ENCODE results near the gene WWOX.

The WWOX gene

DNA sequence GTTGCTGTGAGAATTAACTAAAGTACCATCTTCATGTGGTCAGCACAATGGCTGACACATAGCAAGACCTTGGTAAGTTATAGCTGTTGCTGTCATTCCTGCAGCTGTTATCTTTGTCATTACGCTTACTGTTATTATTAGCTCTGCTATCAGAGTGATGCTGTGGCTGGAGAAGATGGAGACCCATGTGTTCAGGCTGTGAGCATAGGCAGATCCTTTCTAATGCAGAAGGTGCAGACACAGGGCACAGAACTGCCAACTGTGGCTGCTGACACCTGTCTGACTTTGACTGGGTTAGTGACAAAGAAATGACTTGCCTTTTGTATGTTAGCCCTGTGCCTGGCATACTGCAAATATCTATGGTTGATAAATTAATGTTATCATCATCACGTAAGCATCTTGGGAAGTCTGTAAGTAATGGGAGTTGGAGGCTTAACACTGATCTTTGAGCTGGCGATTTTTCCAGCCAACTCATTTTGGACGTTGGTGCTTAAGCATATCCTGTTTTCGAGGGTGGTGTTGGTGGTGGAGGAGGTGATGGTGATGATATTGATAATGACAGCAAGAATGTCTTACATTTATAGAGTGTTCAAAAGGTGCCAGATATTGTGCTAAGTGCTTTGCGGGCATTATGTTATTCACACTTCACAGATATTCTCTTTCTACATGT is 695.3 kb downstream of the WWOX start:
- DNase-seq (ENCODE audit: low read depth in 3 of 3): no peak

DNA sequence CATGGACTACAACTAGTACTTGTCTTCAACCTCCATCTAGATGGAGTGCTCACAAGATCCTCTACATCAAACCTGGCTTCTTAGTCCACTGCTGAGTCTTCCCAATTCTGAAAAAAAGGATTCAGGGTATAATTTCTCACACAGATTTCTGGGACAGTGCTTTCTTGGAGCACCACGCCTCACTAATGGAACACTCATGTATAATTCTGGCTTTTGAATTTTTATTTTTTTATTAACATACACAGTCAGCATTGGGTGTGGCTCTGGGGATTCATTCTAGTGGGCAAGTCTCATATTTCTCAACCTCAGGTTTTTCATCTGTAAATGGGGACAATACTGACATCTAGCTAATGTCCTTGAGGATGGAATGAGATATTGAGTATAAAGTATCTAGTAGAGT is 696.0 kb downstream of the WWOX start:
- no peak for DNase-seq (ENCODE audit: low read depth in 3 of 3)

DNA sequence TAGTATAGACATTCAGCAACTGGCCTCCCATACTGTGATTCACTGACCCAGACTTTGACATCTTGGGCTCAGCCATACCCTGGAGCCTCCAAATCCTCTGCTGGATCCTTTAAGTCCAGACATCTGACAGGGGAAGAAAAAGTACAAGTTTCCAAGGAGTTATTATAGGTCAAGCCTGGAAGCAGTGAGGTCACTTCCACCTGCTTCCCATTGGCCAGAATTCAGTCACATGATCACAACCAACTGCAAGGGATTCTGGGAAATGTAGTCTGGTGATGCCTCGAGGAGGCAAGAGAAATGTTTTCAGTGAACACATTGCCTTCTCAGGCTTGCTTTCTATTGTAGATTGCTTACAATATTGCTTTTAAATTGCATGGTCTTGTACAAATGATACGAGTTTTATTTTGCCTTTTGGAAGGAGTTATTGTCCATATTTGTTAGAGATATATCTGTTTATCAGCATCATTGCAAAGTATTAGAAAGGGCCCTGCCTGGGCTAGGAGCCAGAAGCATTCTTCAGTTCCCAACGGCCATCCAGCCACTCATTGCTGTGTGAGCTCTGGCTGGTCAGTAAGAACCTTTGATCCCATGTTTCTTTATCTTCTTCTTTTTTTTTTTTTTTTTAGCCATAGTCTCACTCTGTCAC is 696.9 kb downstream of the WWOX start:
- DNase-seq (ENCODE audit: low read depth in 3 of 3): no peak

DNA sequence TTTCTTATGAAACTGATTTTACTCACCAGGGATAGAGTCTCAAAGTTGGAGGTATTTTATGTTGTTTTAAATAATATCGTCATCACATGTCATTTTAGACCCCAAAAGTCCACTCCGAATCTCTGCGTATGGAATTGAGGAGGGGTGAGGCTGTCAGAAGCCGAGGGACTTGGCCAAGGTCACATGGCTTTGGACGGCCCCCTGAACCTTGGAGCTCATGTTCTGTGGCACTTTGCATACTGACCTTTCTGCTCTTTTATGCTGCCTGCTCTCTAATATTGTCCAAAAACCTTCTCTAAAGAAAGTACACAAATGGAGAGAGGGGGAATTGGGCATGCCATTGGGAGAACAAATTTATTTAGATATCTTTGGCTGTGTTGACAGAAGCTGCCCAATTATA is 700.0 kb downstream of the WWOX start:
- DNase-seq (ENCODE audit: low read depth in 3 of 3): no peak

DNA sequence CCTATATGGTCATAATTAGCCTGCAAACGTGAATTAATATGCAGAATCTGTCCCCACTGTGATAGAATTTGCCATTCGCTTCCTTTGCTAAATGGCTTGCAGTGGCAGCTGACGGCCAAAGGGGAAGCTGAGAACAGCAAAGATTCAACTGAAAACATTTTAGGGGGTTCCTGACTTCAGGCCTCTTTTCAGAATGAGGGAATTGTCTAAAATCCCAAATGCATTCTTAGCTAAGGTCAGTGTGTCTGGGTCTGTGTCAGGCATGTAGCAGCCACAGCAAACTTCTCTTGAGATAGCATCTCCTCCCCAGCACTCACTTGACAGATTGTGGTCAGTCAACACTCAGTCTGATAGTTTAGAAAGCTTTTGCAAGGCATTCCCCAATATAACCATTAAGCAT is 701.1 kb downstream of the WWOX start:
- no peak for DNase-seq (ENCODE audit: low read depth in 3 of 3)

DNA sequence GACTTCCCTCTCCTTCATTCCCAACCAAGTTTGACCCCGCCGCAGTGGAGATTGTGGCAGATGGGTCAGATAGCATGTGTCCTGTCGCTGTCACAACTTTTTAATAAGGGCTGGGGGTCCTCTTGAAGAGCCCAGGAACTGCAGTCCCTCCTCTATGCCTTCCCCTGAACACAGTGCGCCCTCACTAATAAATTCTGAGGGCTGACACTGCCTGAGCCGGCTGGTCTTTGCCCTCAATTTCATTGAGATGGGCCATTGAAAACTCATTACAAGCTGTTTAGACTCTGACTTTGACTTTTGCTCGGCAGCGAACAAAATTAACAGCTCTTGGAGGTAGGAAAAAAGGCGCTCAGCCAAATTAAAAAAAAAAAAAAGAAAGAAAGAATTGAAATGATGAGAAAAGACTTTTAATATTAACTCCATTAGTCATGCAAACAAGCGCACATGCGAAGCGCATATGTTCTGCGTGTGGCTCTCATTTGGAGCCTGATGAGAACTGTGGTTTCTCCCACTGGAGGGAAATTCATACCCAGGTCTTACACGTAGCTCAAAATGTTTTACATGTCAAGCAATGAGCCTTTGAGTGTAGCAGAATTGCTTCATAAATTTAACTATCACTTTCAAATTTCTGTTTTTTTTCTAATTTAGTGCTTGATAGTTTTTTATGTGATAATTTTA is 704.7 kb downstream of the WWOX start:
- DNase-seq (ENCODE audit: low read depth in 3 of 3): no peak

DNA sequence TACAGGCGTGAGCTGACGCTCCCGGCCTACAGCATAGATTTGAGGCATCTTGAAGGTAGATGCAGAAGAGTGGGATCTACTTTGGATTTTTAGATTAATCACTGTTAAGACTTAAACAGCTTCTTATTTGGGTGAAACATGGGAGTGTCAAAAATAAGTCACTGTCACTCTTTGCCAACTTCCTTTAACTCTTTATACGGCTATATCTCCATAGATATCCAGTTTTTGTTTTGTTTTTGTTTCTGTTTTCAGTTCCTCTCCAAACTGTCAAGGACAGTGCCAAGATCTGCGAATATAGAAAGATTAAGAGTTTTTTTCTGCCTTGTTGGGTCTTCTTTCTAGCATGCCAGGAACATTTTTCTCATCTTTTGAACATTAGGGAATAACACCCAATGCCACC is 706.1 kb downstream of the WWOX start:
- DNase-seq (ENCODE audit: low read depth in 3 of 3): no peak

DNA sequence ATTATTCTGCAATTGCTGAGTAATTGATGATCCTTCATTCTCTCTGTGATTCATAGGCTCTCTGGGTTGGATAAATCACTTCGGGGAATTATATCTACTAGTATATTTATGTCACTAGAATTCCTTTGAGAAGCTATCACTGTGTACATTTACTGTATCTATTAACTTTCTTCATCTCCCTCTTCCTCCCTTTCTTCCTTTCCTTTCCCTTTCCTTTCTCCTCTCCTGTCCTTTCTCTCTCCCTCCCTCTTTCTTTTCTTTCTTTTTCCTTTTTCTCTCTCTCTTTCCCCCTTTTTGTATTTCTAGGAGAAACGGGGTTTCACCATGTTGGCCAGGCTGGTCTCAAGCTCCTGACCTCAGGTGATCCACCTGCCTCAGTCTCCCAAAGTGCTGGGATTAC is 711.8 kb downstream of the WWOX start:
- DNase-seq (ENCODE audit: low read depth in 3 of 3): no peak

DNA sequence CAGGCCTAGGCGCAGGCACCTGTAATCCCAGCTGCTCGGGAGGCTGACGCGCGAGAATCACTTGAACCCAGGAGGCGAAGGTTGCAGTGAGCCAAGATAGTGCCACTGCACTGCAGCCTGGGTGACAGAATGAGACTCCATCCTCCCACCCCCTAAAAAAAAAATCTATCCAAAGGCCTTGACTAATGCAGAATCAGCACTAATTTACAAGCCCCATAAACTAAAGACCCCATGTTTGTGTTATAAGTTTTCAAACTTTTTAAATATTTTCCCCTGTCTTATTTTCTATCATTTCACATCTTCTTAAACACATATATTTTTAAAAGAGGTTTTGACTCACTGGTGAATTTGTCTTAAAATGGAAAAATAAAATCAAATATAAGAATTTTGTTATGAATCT is 713.1 kb downstream of the WWOX start:
- DNase-seq (ENCODE audit: low read depth in 3 of 3): no peak

DNA sequence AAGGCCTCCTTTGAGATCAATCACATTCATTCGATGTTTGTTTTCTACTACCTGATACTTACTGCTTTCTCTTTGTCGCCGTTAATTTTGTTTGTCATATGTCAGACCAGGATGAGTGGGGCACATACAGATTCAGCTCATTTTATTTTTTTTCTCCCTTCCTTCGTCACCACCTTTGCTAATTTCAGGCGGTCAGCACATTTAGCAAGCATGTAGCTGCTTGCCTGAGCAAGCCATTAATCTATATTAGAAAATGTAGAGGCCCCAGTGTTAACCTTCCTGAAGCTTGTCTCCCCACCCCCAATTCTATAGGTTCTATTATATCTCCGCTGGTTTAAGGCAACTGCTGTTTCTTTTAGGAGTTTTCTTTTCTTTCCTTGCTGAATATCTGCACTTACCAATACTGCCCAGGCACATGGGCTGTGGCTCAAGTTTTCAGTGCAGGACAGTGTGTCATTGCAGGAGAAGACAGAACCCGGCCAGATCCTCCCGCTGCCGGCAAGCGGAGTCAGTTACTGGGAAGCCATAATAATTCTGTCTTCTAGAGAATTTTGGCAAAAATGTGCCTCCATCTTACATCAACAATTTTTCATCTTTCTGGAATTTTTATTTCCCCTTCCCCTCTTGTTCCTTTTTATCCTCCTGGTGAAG is 714.3 kb downstream of the WWOX start:
- DNase-seq (ENCODE audit: low read depth in 3 of 3): no peak

DNA sequence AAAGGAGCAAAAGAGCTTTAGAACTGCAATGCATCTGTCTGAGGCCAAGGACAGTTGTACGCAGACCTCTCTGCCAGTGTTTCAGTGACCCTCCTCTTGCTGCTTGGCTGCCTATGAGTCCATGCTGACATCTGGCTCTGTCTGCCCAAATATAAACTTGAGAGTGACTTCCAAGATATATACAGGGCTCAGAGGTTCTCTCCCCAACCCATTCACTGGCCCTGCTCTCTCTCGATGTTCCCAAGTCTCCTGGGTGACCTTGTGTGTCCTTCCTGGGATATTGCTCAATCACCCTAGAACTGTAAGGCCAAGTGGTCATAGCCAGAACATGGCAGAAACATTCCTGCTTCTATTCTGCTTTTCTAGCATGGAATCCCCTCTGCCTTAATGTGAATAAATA is 716.3 kb downstream of the WWOX start:
- DNase-seq (ENCODE audit: low read depth in 3 of 3): no peak

DNA sequence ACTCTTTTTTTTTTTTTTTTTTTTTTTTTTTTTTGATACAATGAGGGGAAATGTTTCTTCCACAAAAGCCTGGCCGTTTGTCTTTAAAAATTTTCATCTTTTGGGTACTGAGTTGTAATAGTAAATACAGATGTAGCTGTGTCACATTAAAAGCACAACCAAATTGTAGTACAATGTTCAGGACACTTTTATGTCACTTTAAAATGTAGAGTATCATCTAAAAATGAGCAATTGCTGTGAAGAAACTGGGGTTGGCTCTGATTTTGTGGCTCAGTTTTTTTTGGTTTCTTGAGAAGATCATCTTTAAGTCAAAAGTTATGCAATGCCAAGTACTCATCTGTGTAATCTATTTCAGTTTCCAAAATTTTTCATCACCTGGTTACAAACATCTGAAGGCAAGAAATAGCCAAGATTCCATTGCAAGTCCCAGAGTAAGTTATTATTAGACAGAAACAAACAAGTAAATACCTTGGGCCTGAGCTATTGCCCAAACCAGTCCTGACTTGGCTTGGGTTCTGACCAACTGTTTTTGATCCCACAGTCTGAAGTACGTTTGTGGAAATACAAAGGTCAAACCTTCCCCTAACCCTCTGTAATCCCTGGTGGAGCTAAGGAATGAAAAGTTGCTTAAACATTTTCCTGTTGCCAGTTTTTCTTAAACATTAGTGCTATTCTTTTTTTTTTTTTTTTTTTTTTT is 717.2 kb downstream of the WWOX start:
- DNase-seq (ENCODE audit: low read depth in 3 of 3): no peak

DNA sequence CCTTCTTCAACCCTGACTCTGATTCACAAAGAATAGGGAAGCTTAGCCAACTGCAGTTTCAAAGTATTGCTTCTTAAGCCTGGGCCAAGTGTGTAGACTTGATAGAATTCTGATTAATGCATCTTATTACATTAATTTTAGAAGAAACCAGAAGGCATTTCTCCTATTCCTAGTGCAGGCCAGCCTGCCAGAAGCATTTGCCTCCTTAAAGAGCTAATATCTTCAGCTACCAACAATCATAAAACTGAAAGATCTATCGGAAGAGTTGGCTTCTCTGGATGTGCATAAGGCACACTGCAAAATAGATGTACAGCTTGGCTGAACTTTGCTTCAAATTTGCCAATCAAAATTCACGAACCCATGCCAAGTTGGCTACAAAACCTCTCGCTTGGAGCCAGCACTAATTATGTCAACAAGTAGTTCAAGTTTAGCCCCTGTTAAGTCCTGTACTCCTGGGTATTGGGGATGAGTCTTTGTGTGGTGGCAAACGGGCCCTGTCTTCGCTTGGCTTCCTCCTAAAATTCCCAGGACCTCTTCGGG is 717.8 kb downstream of the WWOX start:
- DNase-seq (ENCODE audit: low read depth in 3 of 3): no peak

DNA sequence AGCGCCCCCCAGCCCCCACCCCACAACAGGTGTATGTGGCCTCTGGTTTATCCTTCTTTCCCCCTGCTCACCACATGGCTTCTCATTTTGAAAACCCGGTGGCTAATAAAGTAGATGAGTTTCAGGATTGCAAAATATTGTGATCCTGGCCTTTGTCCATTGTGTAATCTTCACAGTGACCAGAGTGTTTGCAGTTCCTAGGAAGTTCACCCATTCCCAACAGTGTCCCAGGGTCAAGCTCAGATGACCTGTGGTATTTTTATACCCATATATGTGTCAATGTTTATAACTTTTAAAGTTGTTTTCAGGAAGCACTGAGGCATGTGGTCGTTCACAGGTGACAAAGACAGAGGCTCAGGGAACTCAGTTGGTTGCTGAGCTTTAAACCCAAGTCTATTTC is 721.9 kb downstream of the WWOX start:
- DNase-seq (ENCODE audit: low read depth in 3 of 3): no peak

DNA sequence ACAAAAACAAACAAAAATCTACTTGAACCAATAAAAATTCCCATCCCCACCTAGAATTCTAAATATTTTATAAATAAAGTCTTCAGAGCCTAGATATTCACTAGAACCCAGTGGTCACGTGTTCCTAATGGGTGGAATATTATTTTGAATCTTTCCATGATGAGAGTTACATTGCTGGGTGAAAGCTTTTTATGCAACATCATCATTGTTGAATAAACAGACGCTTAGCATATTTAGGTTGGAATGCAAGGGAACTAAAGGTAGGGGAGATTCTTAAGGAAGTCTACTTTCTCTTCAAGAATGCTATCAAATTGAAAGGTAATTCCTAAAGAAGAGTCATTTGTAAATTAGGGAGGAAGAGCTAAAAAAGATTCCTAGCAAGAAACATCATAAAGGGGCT is 723.1 kb downstream of the WWOX start:
- DNase-seq (ENCODE audit: low read depth in 3 of 3): no peak

DNA sequence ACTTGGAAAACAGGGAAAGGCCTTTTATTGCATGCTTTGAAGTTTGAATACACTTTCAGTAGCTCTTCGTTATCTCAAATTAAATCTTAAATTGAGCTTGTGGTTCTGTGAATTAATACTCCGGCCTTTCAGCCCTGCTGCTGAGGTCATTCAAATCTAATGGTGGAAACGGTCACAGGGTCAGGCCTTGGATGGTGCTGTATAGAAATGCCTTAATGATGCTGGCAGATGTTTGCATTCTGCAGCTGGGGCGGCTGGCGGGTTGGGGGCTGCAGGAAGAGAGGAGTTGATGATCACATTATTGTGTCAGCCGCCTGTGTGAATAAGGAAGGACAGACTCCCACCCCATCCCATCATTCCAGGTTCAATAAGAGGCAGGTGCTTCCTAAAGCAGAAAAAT is 723.6 kb downstream of the WWOX start:
- DNase-seq (ENCODE audit: low read depth in 3 of 3): no peak

DNA sequence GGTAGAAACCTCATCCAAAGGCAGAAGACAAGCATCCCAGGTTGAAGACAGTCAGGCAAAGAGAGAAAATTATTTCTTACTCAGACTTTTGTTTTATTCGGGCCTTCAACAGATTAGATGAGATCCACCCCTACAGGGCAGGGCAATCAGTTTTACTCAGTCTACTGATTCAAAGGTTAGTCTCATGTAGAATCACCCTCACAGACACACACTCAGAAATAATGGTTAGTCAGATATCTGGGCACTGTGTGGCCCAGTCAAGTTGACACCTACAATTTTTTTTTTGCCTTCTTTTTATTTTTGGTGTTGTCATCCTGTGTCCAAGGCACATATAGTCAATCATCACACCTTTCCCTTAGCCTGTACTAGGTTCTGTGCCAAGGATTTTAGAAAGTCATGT is 729.8 kb downstream of the WWOX start:
- DNase-seq (ENCODE audit: low read depth in 3 of 3): no peak

DNA sequence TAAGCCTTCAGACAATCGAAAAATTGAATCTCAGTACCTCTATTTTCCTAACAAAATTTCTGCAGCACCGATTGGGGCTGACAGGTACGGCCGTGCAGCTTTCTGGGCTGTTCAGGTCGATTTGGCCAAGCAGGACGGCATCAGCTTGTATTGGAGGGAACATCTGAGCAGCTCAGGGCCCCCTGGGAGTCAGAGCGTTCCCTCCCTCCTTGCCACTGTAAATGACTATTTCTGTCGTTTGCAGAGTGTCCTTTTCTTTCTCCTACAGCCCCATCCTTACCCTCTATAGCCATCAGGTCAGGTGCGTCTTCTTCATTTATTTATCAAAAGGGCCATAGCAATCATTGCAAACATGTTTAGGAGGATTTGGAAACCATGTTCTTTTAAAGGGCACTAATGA is 731.1 kb downstream of the WWOX start:
- no peak for DNase-seq (ENCODE audit: low read depth in 3 of 3)

DNA sequence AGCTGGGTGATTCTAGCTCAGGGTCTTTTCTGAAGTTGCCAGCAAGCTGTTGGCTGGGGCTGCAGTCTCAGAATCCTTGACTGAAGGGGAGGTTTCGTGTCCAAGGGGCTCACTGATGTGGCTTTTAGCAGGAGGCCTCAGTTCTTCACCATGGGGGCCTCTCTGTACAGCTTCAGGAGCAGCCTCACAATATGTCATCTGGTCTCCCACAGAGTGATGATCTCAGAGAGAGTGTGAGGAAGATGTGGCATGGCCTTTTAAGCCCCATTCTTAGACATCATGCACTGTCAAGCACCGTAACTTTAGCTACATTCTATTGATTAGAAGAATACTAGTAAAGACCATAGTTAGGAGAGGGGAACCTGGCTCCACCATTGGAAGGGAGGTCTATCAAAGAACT is 732.6 kb downstream of the WWOX start:
- DNase-seq (ENCODE audit: low read depth in 3 of 3): no peak

DNA sequence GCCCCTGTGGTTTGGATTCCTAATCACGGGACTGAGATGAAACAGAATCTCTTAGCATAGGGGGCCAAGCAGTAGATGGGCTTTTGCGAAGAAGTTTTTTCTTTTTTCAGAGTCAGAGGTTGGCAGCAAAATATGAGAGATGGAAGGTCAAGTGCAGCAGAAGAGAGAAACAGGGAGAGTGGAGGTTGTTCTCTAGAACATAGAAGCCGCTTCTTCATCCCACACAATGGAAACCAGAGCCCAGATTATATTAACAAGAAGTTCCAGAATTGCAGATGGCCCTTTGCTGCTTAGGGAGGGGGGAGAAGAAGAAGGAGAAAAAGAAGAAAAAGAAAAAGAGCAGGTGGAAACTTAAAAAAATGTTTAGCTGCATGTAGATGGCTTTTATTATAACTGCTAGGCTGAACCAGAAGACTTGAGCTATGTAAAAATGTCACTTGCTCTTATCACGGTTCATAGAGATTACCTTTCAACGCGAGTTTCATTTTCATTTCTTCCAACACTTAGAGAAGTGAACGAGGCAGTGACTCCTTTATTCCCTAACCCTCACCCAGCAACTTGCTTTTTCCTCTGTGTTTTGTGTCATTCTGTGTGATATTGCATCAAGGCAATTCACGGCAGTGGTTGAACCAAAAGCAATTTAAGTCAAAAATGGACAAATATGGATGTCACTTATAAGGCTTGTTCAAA is 737.5 kb downstream of the WWOX start:
- DNase-seq (ENCODE audit: low read depth in 3 of 3): no peak

DNA sequence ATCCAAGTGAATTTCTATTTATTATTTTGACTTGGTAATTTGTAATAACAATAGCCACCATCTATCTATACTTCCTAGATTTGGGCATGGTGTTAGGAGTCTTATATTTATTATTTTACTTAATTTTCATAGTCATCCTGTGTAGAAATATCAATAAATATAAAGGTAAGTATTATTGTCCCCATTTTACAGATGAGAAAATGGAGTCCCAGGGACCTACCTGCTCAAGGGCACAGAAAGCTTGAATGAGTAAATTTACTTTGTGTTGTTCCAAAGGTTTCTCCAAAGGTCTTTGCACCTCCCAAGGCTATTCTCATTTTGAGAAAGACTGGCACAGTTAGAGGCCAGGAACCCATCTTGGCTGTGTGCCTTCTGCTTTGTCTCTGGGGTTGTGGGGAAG is 738.3 kb downstream of the WWOX start:
- DNase-seq (ENCODE audit: low read depth in 3 of 3): no peak
